ENCODE data around the gene SERTM1.

SERTM1 gene

DNA sequence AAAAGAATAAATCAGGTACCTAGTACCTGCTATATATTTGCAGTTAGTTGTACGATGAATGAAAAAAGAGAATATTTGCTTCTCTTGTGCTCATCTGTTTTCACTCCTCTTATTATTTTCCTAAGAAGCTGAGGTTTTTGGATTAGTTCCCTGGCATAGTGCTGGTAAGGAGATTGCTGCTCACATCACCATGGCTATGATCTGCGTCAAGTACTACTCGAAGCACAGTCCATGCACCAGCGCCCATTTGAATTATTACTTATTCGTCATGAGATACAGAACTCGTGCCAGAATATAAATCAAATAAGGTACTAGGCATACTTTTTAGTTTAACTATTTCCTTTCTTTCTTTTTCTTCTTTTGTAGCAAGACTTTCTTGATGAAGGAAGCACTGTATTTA is 7.1 kb downstream of the SERTM1 start:
- no peak overlapping the region for H2AFZ ChIP-seq (ENCODE audit: low read length)
- no peaks in the 10 kb centered on the region for H3K36me3 ChIP-seq (ENCODE audit: insufficient read depth, low read length)
- H3K4me3 ChIP-seq (ENCODE audit: low read depth, low read length, poor library complexity, severe bottlenecking) = no peak overlapping the region
- H3K9me2 ChIP-seq (ENCODE audit: low read depth, low read length) = no peaks in the 10 kb centered on the region
- no peaks in the 10 kb centered on the region for H3K27me3 ChIP-seq (ENCODE audit: insufficient read depth, low read length)
- H3K9me3 ChIP-seq (ENCODE audit: low read length) = no peaks in the 10 kb centered on the region
- no peaks in the 10 kb centered on the region for H3K79me2 ChIP-seq (ENCODE audit: insufficient read depth, low read length)
- no peak for TF ChIP-seq EZH2 (IDR thresholded peaks at IDR 0.05; ENCODE audit: borderline replicate concordance, low read length)
- no peak for TF ChIP-seq CTCF (IDR thresholded peaks at IDR 0.05; ENCODE audit: low read length)
- H4K20me1 ChIP-seq (ENCODE audit: insufficient read depth, low read length) = no peaks in the 10 kb centered on the region
- H3F3A ChIP-seq (ENCODE audit: insufficient read depth, low read length) = no peaks in the 10 kb centered on the region
- no peaks in the 10 kb centered on the region for H3K4me1 ChIP-seq (ENCODE audit: insufficient read depth, low read length, severe bottlenecking)
- no peak overlapping the region for H3K9ac ChIP-seq (ENCODE audit: low read length)
- no peak overlapping the region for H3K27ac ChIP-seq (ENCODE audit: low read depth, low read length, poor library complexity, severe bottlenecking)
- no peak overlapping the region for H3K4me2 ChIP-seq (ENCODE audit: low read length)

DNA sequence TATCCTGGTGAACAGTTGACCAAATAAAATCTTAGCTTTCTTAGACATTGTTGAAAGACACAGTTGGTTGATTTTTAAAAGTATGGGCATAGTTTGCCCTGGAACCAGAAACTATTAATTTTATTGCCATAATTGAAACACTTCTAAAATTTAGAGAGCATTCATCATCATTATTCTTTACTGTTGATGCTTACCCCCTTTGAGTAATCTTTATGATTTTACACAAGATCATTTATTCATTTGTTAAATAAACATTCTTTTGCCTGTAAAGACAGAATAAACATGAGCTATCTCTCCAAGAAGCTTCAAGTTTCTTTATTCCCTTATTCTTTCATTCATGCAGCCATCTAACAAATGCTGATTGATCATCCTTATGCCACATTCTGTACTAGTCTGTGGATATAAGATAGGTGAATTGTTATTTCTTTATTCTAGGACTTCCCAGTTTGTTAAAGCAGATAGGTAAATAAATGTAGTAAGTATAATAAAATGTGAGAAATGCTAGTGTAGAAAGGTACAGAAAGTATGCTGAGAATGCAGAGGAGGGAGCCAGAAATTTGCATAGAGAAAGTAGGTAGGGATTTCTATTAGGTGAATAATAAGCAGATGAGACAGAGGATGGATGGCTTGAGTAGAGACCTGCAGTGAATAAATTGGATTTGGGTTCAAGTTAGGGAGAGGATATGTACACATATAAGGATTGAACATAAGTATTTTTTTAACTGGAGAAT is 8.2 kb downstream of the SERTM1 start:
- Histone ChIP-seq H3K9ac (ENCODE audit: low read length) (no peak overlapping the region), H3K4me2 (ENCODE audit: low read length) (no peak overlapping the region), H3K9me2 (ENCODE audit: low read depth, low read length) (no peaks in the 10 kb centered on the region), H3K36me3 (ENCODE audit: insufficient read depth, low read length) (no peaks in the 10 kb centered on the region), H3F3A (ENCODE audit: insufficient read depth, low read length) (no peaks in the 10 kb centered on the region), H3K4me1 (ENCODE audit: insufficient read depth, low read length, severe bottlenecking) (no peaks in the 10 kb centered on the region), H4K20me1 (ENCODE audit: insufficient read depth, low read length) (no peaks in the 10 kb centered on the region), H3K27ac (ENCODE audit: low read depth, low read length, poor library complexity, severe bottlenecking) (no peak overlapping the region), H3K4me3 (ENCODE audit: low read depth, low read length, poor library complexity, severe bottlenecking) (no peak overlapping the region), H2AFZ (ENCODE audit: low read length) (no peak overlapping the region), H3K79me2 (ENCODE audit: insufficient read depth, low read length) (no peaks in the 10 kb centered on the region), H3K9me3 (ENCODE audit: low read length) (no peaks in the 10 kb centered on the region), H3K27me3 (ENCODE audit: insufficient read depth, low read length) (no peaks in the 10 kb centered on the region)
- TF ChIP-seq EZH2 (IDR thresholded peaks at IDR 0.05; ENCODE audit: borderline replicate concordance, low read length) (no peak), CTCF (IDR thresholded peaks at IDR 0.05; ENCODE audit: low read length) (no peak)

DNA sequence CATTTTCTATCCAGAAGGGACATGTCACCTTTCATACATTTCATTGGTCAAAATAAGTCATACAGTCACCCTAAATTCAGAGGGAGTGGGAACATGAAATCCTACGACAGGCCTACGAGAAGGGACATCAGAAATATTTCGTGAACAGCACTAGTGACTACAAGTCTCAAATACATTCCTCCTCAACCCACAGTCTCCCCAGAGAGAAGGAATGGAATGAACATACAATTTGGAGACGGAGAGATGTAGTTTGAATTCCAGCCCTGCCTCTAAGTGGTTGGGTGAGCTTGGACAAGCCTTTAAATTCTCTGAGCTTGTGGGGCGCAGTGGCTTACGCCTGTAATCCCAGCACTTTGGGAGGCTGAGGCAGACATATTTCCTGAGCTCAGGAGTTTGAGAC is 9.9 kb downstream of the SERTM1 start:
- H4K20me1 ChIP-seq (ENCODE audit: insufficient read depth, low read length) = no peaks in the 10 kb centered on the region
- TF ChIP-seq EZH2 (IDR thresholded peaks at IDR 0.05; ENCODE audit: borderline replicate concordance, low read length) (no peak), CTCF (IDR thresholded peaks at IDR 0.05; ENCODE audit: low read length) (no peak)
- H3K9me3 ChIP-seq (ENCODE audit: low read length) = no peaks in the 10 kb centered on the region
- H3K4me3 ChIP-seq (ENCODE audit: low read depth, low read length, poor library complexity, severe bottlenecking) = no peak overlapping the region
- H3K9ac ChIP-seq (ENCODE audit: low read length) = no peak overlapping the region
- H2AFZ ChIP-seq (ENCODE audit: low read length) = no peak overlapping the region
- H3K27me3 ChIP-seq (ENCODE audit: insufficient read depth, low read length) = no peaks in the 10 kb centered on the region
- H3F3A ChIP-seq (ENCODE audit: insufficient read depth, low read length) = no peaks in the 10 kb centered on the region
- H3K79me2 ChIP-seq (ENCODE audit: insufficient read depth, low read length) = no peaks in the 10 kb centered on the region
- H3K4me1 ChIP-seq (ENCODE audit: insufficient read depth, low read length, severe bottlenecking) = no peaks in the 10 kb centered on the region
- H3K36me3 ChIP-seq (ENCODE audit: insufficient read depth, low read length) = no peaks in the 10 kb centered on the region
- no peaks in the 10 kb centered on the region for H3K9me2 ChIP-seq (ENCODE audit: low read depth, low read length)
- H3K27ac ChIP-seq (ENCODE audit: low read depth, low read length, poor library complexity, severe bottlenecking) = no peak overlapping the region
- no peak overlapping the region for H3K4me2 ChIP-seq (ENCODE audit: low read length)

Data from OCI-LY1 (cell line).